SK-N-SH treated with all-trans-retinoic acid at 6 μM for 48 hours (cell line): ENCODE results near the gene JPT1.

Experiments
- ATAC-seq: fragments of 200-7000 bp; cut with Tn5 transposase; 3 replicates; pipeline ENCODE4 v1.9.1; 2020; ENCODE audit warnings: mild to moderate bottlenecking, moderate library complexity
- ARNTL ChIP-seq: fragments of 450-650 bp; formaldehyde crosslinking; IDR thresholded peaks from 2 replicates; pipeline ENCODE4 v1.5.0; 2020; ENCODE audit warnings: low read depth, mild to moderate bottlenecking, moderate library complexity, borderline replicate concordance
- BACH2 ChIP-seq: fragments of 250-450 bp; sonication (Bioruptor Pico); IDR thresholded peaks from 2 replicates; pipeline ENCODE4 v1.9.0; 2021; ENCODE audit warnings: mild to moderate bottlenecking, borderline replicate concordance
- CREB5 ChIP-seq: fragments of 250-450 bp; sonication (Bioruptor Pico); IDR thresholded peaks from 2 replicates; pipeline ENCODE4 v1.5.1; 2020; ENCODE audit warnings: low read depth, mild to moderate bottlenecking, moderate library complexity
- CSDC2 ChIP-seq: fragments of 250-450 bp; sonication (Bioruptor Pico); IDR thresholded peaks from 2 replicates; pipeline ENCODE4 v1.5.0; 2020; ENCODE audit warnings: mild to moderate bottlenecking, moderate library complexity
- CSRNP3 ChIP-seq: fragments of 250-450 bp; sonication (Bioruptor Pico); IDR thresholded peaks from 2 replicates; pipeline ENCODE4 v1.5.1; 2021; ENCODE audit warnings: mild to moderate bottlenecking, moderate library complexity
- ESRRG ChIP-seq: fragments of 250-450 bp; sonication (Bioruptor Pico); IDR thresholded peaks from 2 replicates; pipeline ENCODE4 v1.6.1; 2021; ENCODE audit warnings: mild to moderate bottlenecking
- GLIS3 ChIP-seq: fragments of 250-450 bp; sonication (Bioruptor Pico); IDR thresholded peaks from 2 replicates; pipeline ENCODE4 v1.5.0; 2020; ENCODE audit warnings: mild to moderate bottlenecking, moderate library complexity
- ISL1 ChIP-seq: fragments of 250-450 bp; sonication (Bioruptor Pico); IDR thresholded peaks from 2 replicates; pipeline ENCODE4 v2.1.2; 2022; ENCODE audit warnings: mild to moderate bottlenecking, moderate library complexity
- OSR1 ChIP-seq: fragments of 250-450 bp; sonication (Bioruptor Pico); IDR thresholded peaks from 2 replicates; pipeline ENCODE4 v1.8.0; 2022; ENCODE audit warnings: moderate library complexity, mild to moderate bottlenecking, inconsistent platforms
- PATZ1 ChIP-seq: fragments of 250-450 bp; sonication (Bioruptor Pico); IDR thresholded peaks from 2 replicates; pipeline ENCODE4 v1.8.0; 2020; ENCODE audit warnings: mild to moderate bottlenecking, moderate library complexity, borderline replicate concordance
- POU6F1 ChIP-seq: fragments of 250-450 bp; sonication (Bioruptor Pico); IDR thresholded peaks from 2 replicates; pipeline ENCODE4 v1.8.0; 2021; ENCODE audit warnings: low read depth, mild to moderate bottlenecking, moderate library complexity, borderline replicate concordance
- PPARA ChIP-seq: fragments of 250-450 bp; sonication (Bioruptor Pico); IDR thresholded peaks from 2 replicates; pipeline ENCODE4 v1.5.0; 2020; ENCODE audit warnings: mild to moderate bottlenecking, borderline replicate concordance
- RARB ChIP-seq: fragments of 250-450 bp; sonication (Bioruptor Pico); IDR thresholded peaks from 2 replicates; pipeline ENCODE4 v1.8.0; 2021; ENCODE audit warnings: mild to moderate bottlenecking, moderate library complexity
- SNAI2 ChIP-seq: fragments of 250-450 bp; sonication (Bioruptor Pico); IDR thresholded peaks from 2 replicates; pipeline ENCODE4 v1.5.0; 2020; ENCODE audit warnings: mild to moderate bottlenecking, moderate library complexity
- TOX ChIP-seq: fragments of 250-450 bp; sonication (Bioruptor Pico); IDR thresholded peaks from 2 replicates; pipeline ENCODE4 v1.8.0; 2021; ENCODE audit warnings: mild to moderate bottlenecking, moderate library complexity, borderline replicate concordance
- TSHZ2 ChIP-seq: fragments of 250-450 bp; sonication (Bioruptor Pico); IDR thresholded peaks from 2 replicates; pipeline ENCODE4 v1.5.0; 2020; ENCODE audit warnings: mild to moderate bottlenecking, moderate library complexity
- ZC3H10 ChIP-seq: fragments of 250-450 bp; sonication (Bioruptor Pico); IDR thresholded peaks from 2 replicates; pipeline ENCODE4 v1.5.1; 2021; ENCODE audit warnings: mild to moderate bottlenecking, moderate library complexity
- ZFP3 ChIP-seq: fragments of 250-450 bp; sonication (Bioruptor Pico); IDR thresholded peaks from 2 replicates; pipeline ENCODE4 v1.5.0; 2020; ENCODE audit warnings: mild to moderate bottlenecking, moderate library complexity
- ZFP30 ChIP-seq: fragments of 450-650 bp; formaldehyde crosslinking; IDR thresholded peaks from 2 replicates; pipeline ENCODE4 v1.5.0; 2022; ENCODE audit warnings: mild to moderate bottlenecking, moderate library complexity
- ZNF565 ChIP-seq: fragments of 450-650 bp; formaldehyde crosslinking; conservative IDR thresholded peaks from 2 replicates; pipeline ENCODE4 v1.5.0; 2020; ENCODE audit warnings: low read depth, mild to moderate bottlenecking, moderate library complexity
- ZNF70 ChIP-seq: fragments of 450-650 bp; formaldehyde crosslinking; IDR thresholded peaks from 2 replicates; pipeline ENCODE4 v1.5.0; 2020; ENCODE audit warnings: mild to moderate bottlenecking, moderate library complexity
- ZNF8 ChIP-seq: fragments of 450-650 bp; formaldehyde crosslinking; IDR thresholded peaks from 2 replicates; pipeline ENCODE4 v1.5.0; 2020; ENCODE audit warnings: mild to moderate bottlenecking, moderate library complexity

JPT1 gene

GRCh38 chr17:75090871-75091854 is 63.1 kb downstream of the JPT1 start:
- ATAC-seq = peak; percentile 7; the same call in 2 of the 3 replicates
- TF ChIP-seq SNAI2 (CRISPR knock-in tag) = no peak
- no peak for TF ChIP-seq CSDC2 (CRISPR knock-in tag)
- TF ChIP-seq ZNF565 = no peak
- TF ChIP-seq GLIS3 (CRISPR knock-in tag) = no peak
- TF ChIP-seq ZNF70 = no peak
- TF ChIP-seq ZFP30 (CRISPR knock-in tag) = no peak

GRCh38 chr17:75088465-75089417 is 65.6 kb downstream of the JPT1 start:
- no peak for TF ChIP-seq BACH2
- TF ChIP-seq ARNTL (CRISPR knock-in tag) = no peak
- TF ChIP-seq GLIS3 (CRISPR knock-in tag) = no peak
- no peak for TF ChIP-seq ESRRG
- TF ChIP-seq PATZ1 (CRISPR knock-in tag) = no peak
- no peak for TF ChIP-seq SNAI2 (CRISPR knock-in tag)
- TF ChIP-seq ZC3H10 (CRISPR knock-in tag) = no peak
- no peak for TF ChIP-seq RARB (CRISPR knock-in tag)
- TF ChIP-seq ZNF565 = no peak
- TF ChIP-seq POU6F1 (CRISPR knock-in tag) = no peak
- no peak for TF ChIP-seq ISL1
- no peak for TF ChIP-seq PPARA (CRISPR knock-in tag)
- no peak for TF ChIP-seq TSHZ2 (CRISPR knock-in tag)
- no peak for TF ChIP-seq ZFP30 (CRISPR knock-in tag)
- no peak for TF ChIP-seq TOX
- peak; percentile 60 for ATAC-seq

- no peak for ATAC-seq
- TF ChIP-seq ZNF70 (no peak), BACH2 (no peak), ZC3H10 (CRISPR knock-in tag) (no peak), PATZ1 (CRISPR knock-in tag) (no peak), ZNF8 (CRISPR knock-in tag) (no peak), ZNF565 (no peak), OSR1 (CRISPR knock-in tag) (no peak), TOX (no peak), SNAI2 (CRISPR knock-in tag) (no peak), ARNTL (CRISPR knock-in tag) (no peak), CSRNP3 (no peak), CSDC2 (CRISPR knock-in tag) (no peak), ISL1 (no peak), CREB5 (no peak), ZFP3 (CRISPR knock-in tag) (no peak), GLIS3 (CRISPR knock-in tag) (no peak)
Measured at GRCh38 chr17:75087558-75088453, 66.5 kb downstream of the JPT1 start, which contains the start of gene SLC16A5. TSS of gene SLC16A5 (plus strand) at chr17:75087954. CDS start at chr17:75093637, 5,683 bp downstream.
